ENCODE results near the gene NKX6-2.

The NKX6-2 gene

DNA sequence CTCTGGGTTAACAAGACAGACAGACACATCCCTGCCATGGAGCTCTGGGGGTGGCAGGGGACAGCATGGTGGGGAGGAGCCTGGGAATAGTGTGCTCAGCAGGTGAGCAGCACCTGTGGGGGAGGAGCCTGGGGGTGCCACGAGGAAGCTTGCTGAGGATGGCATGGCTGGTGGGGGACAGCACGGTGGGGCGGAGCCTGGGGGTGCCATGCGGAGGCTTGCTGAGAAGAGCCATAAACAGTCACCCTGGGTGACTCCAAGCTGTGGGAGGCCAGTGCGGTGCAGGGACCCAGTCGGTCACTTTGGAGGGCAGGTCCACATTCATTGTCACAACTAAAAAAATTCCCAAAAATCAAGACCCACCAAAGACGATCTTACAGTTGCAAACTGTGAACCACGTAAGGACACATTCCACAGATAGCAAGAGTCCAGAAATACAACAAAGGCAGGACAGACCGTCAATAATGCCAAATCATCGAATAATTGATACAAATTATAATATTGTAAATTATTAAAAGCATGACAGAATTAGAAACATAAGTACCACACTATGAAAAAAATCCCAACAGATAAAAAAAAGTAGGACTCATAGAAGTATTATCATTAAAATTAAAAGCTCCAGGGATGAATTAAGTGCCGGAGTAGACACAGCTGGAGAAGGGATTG lies 24.4 kb downstream of the NKX6-2 start:
- no peaks in the 10 kb centered on the region for H3K27me3 ChIP-seq (ENCODE audit: control insufficient read depth in 1 of 2, insufficient read depth in 1 of 2, low read length in 2 of 2)
- H4K91ac ChIP-seq (ENCODE audit: low read length), result no peak overlapping the region
- no peak for DNase-seq
- no peaks in the 10 kb centered on the region for H3K79me1 ChIP-seq (replicated peaks; ENCODE audit: low read length, poor library complexity, severe bottlenecking)
- H4K8ac ChIP-seq (ENCODE audit: low read length), result no peak overlapping the region
- no peak overlapping the region for H2BK5ac ChIP-seq (ENCODE audit: low read depth, low read length, poor library complexity, severe bottlenecking)
- H2AK5ac ChIP-seq (ENCODE audit: low read length, severe bottlenecking), result no peak overlapping the region
- H2BK12ac ChIP-seq (ENCODE audit: low read length in 2 of 2), result no peak overlapping the region
- no peak overlapping the region for H3K27ac ChIP-seq (ENCODE audit: low read length, poor library complexity, severe bottlenecking)
- peaks cover 4% of the 10 kb centered on the region for H3K9me3 ChIP-seq (ENCODE audit: control insufficient read depth, low read length)
- no peak overlapping the region for H3K14ac ChIP-seq (ENCODE audit: low read length in 2 of 2)
- H3K4me3 ChIP-seq (ENCODE audit: insufficient read depth in 1 of 2, low read depth in 1 of 2, low read length in 2 of 2), result no peak overlapping the region
- H2BK15ac ChIP-seq (ENCODE audit: low read depth, poor library complexity, severe bottlenecking), result no peak overlapping the region
- H3K18ac ChIP-seq (ENCODE audit: low read depth in 1 of 2, low read length in 2 of 2), result no peak overlapping the region
- H3K4me2 ChIP-seq (ENCODE audit: low read length, poor library complexity, severe bottlenecking), result no peak overlapping the region
- H2BK120ac ChIP-seq (ENCODE audit: low read depth, low read length), result no peak overlapping the region
- no peak overlapping the region for H3K23ac ChIP-seq (ENCODE audit: low read length in 2 of 2)
- no peak overlapping the region for H3K9ac ChIP-seq (ENCODE audit: low read length)
- no peak overlapping the region for H2AFZ ChIP-seq (ENCODE audit: low read depth, low read length)
- H3K4me1 ChIP-seq (ENCODE audit: control insufficient read depth, insufficient read depth, low read depth, low read length), result peaks cover 5% of the 10 kb centered on the region
- no peak overlapping the region for H3K4ac ChIP-seq (ENCODE audit: low read depth in 1 of 2, low read length in 2 of 2)
- H3K36me3 ChIP-seq (ENCODE audit: control insufficient read depth in 1 of 2, insufficient read depth in 2 of 2, low read depth in 1 of 2, low read length in 2 of 2), result peaks cover 17 to 50% of the 10 kb centered on the region in 2 experiments
- WGBS, result 97% methylated on average over 9 of the region's 11 CpGs

- H2AFZ ChIP-seq (ENCODE audit: low read depth, low read length), result no peak overlapping the region
- H4K8ac ChIP-seq (ENCODE audit: low read length), result no peak overlapping the region
- no peak overlapping the region for H3K4me2 ChIP-seq (ENCODE audit: low read length, poor library complexity, severe bottlenecking)
- no peaks in the 10 kb centered on the region for H3K79me1 ChIP-seq (replicated peaks; ENCODE audit: low read length, poor library complexity, severe bottlenecking)
- H3K27me3 ChIP-seq (ENCODE audit: control insufficient read depth in 1 of 2, insufficient read depth in 1 of 2, low read length in 2 of 2), result no peaks in the 10 kb centered on the region
- peaks cover 7% of the 10 kb centered on the region for H3K4me1 ChIP-seq (ENCODE audit: control insufficient read depth, insufficient read depth, low read depth, low read length)
- no peak for DNase-seq
- H3K14ac ChIP-seq (ENCODE audit: low read length in 2 of 2), result no peak overlapping the region
- H2BK120ac ChIP-seq (ENCODE audit: low read depth, low read length), result no peak overlapping the region
- no peak overlapping the region for H4K91ac ChIP-seq (ENCODE audit: low read length)
- no peak overlapping the region for H3K4me3 ChIP-seq (ENCODE audit: insufficient read depth in 1 of 2, low read depth in 1 of 2, low read length in 2 of 2)
- H3K9ac ChIP-seq (ENCODE audit: low read length), result no peak overlapping the region
- no peak overlapping the region for H3K27ac ChIP-seq (ENCODE audit: low read length, poor library complexity, severe bottlenecking)
- H3K4ac ChIP-seq (ENCODE audit: low read depth in 1 of 2, low read length in 2 of 2), result no peak overlapping the region
- no peak overlapping the region for H2BK12ac ChIP-seq (ENCODE audit: low read length in 2 of 2)
- no peak overlapping the region for H3K23ac ChIP-seq (ENCODE audit: low read length in 2 of 2)
- 98% methylated on average over 14 of the region's 14 CpGs for WGBS
- H3K36me3 ChIP-seq (ENCODE audit: control insufficient read depth in 1 of 2, insufficient read depth in 2 of 2, low read depth in 1 of 2, low read length in 2 of 2), result peaks cover 34 to 70% of the 10 kb centered on the region in 2 experiments
- no peak overlapping the region for H2BK5ac ChIP-seq (ENCODE audit: low read depth, low read length, poor library complexity, severe bottlenecking)
- H2BK15ac ChIP-seq (ENCODE audit: low read depth, poor library complexity, severe bottlenecking), result no peak overlapping the region
- H3K18ac ChIP-seq (ENCODE audit: low read depth in 1 of 2, low read length in 2 of 2), result no peak overlapping the region
- H2AK5ac ChIP-seq (ENCODE audit: low read length, severe bottlenecking), result no peak overlapping the region
- peaks cover 4% of the 10 kb centered on the region for H3K9me3 ChIP-seq (ENCODE audit: control insufficient read depth, low read length)
These were observed 27.1 kb downstream of the NKX6-2 start for GRCh38 chr10:132758865-132759264.

DNA sequence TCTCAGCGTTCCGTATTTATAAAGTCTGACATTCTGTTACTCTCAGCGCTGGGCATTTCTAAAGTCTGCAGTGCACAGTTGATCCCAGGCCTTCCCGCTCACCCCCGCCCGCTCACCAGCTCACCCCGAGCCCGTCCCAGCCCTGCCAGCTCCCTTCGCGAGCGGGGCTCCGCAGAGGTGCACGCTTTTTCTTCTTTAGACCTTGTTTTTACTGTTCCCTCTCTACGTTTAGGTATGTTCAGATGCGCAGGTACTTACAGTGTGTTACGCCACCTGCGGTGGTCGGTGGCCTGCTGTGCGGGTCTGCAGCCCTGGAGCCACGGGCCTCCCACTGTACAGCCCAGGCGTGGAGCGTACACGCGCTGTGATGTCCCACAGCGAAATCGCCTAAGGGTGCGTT lies 28.8 kb downstream of the NKX6-2 start:
- H3K4me2 ChIP-seq (ENCODE audit: low read length, poor library complexity, severe bottlenecking), result no peak overlapping the region
- H3K9me3 ChIP-seq (ENCODE audit: control insufficient read depth, low read length), result peaks cover 3% of the 10 kb centered on the region
- H3K4ac ChIP-seq (ENCODE audit: low read depth in 1 of 2, low read length in 2 of 2), result no peak overlapping the region
- peaks cover 6% of the 10 kb centered on the region for H3K4me1 ChIP-seq (ENCODE audit: control insufficient read depth, insufficient read depth, low read depth, low read length)
- H3K23ac ChIP-seq (ENCODE audit: low read length in 2 of 2), result no peak overlapping the region
- H3K79me1 ChIP-seq (replicated peaks; ENCODE audit: low read length, poor library complexity, severe bottlenecking), result no peaks in the 10 kb centered on the region
- H2BK15ac ChIP-seq (ENCODE audit: low read depth, poor library complexity, severe bottlenecking), result no peak overlapping the region
- peaks cover 36 to 79% of the 10 kb centered on the region in 2 experiments for H3K36me3 ChIP-seq (ENCODE audit: control insufficient read depth in 1 of 2, insufficient read depth in 2 of 2, low read depth in 1 of 2, low read length in 2 of 2)
- H4K91ac ChIP-seq (ENCODE audit: low read length), result no peak overlapping the region
- H3K4me3 ChIP-seq (ENCODE audit: insufficient read depth in 1 of 2, low read depth in 1 of 2, low read length in 2 of 2), result no peak overlapping the region
- no peak overlapping the region for H3K27ac ChIP-seq (ENCODE audit: low read length, poor library complexity, severe bottlenecking)
- H3K27me3 ChIP-seq (ENCODE audit: control insufficient read depth in 1 of 2, insufficient read depth in 1 of 2, low read length in 2 of 2), result no peaks in the 10 kb centered on the region
- no peak for DNase-seq
- no peak overlapping the region for H2AK5ac ChIP-seq (ENCODE audit: low read length, severe bottlenecking)
- WGBS, result 98% methylated on average over 27 of the region's 27 CpGs
- H2BK120ac ChIP-seq (ENCODE audit: low read depth, low read length), result no peak overlapping the region
- peak overlapping the region; percentile 56 for H4K8ac ChIP-seq (ENCODE audit: low read length)
- H2BK12ac ChIP-seq (ENCODE audit: low read length in 2 of 2), result no peak overlapping the region
- H3K9ac ChIP-seq (ENCODE audit: low read length), result no peak overlapping the region
- no peak overlapping the region for H3K18ac ChIP-seq (ENCODE audit: low read depth in 1 of 2, low read length in 2 of 2)
- H2AFZ ChIP-seq (ENCODE audit: low read depth, low read length), result no peak overlapping the region
- H3K14ac ChIP-seq (ENCODE audit: low read length in 2 of 2), result peak overlapping the region in 1 of 2 experiments; percentile 53
- H2BK5ac ChIP-seq (ENCODE audit: low read depth, low read length, poor library complexity, severe bottlenecking), result no peak overlapping the region

DNA sequence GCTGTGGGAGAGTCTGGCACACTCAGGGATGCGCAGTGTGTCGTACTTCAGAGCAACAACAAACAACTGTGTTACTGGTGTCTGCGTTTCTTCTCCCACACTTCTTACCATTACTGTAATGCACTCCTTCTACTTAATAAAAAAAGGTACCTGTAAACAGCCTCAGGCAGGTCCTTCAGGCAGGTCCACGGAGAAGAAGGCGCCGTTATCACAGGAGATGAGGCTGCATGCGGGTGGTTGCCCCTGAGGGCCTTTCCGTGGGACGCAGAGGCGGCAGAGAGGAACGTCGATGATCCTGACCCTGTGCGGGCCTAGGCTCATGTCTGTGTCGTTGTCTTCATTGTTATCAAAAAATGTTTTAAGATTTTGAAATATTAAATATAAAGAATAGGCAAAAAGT lies 29.4 kb downstream of the NKX6-2 start:
- Histone ChIP-seq H3K4me2 (ENCODE audit: low read length, poor library complexity, severe bottlenecking) (no peak overlapping the region), H3K79me1 (replicated peaks; ENCODE audit: low read length, poor library complexity, severe bottlenecking) (no peaks in the 10 kb centered on the region), H2AK5ac (ENCODE audit: low read length, severe bottlenecking) (no peak overlapping the region), H2BK15ac (ENCODE audit: low read depth, poor library complexity, severe bottlenecking) (no peak overlapping the region), H2AFZ (ENCODE audit: low read depth, low read length) (no peak overlapping the region), H3K14ac (ENCODE audit: low read length in 2 of 2) (no peak overlapping the region), H4K91ac (ENCODE audit: low read length) (no peak overlapping the region), H3K4me3 (ENCODE audit: insufficient read depth in 1 of 2, low read depth in 1 of 2, low read length in 2 of 2) (no peak overlapping the region), H3K27me3 (ENCODE audit: control insufficient read depth in 1 of 2, insufficient read depth in 1 of 2, low read length in 2 of 2) (no peaks in the 10 kb centered on the region), H2BK120ac (ENCODE audit: low read depth, low read length) (no peak overlapping the region), H3K4me1 (ENCODE audit: control insufficient read depth, insufficient read depth, low read depth, low read length) (peaks cover 6% of the 10 kb centered on the region), H4K8ac (ENCODE audit: low read length) (no peak overlapping the region), H3K9me3 (ENCODE audit: control insufficient read depth, low read length) (no peaks in the 10 kb centered on the region), H3K9ac (ENCODE audit: low read length) (no peak overlapping the region), H3K36me3 (ENCODE audit: control insufficient read depth in 1 of 2, insufficient read depth in 2 of 2, low read depth in 1 of 2, low read length in 2 of 2) (peaks cover 34 to 79% of the 10 kb centered on the region in 2 experiments), H3K18ac (ENCODE audit: low read depth in 1 of 2, low read length in 2 of 2) (no peak overlapping the region), H2BK12ac (ENCODE audit: low read length in 2 of 2) (no peak overlapping the region), H2BK5ac (ENCODE audit: low read depth, low read length, poor library complexity, severe bottlenecking) (no peak overlapping the region), H3K23ac (ENCODE audit: low read length in 2 of 2) (no peak overlapping the region), H3K27ac (ENCODE audit: low read length, poor library complexity, severe bottlenecking) (no peak overlapping the region), H3K4ac (ENCODE audit: low read depth in 1 of 2, low read length in 2 of 2) (no peak overlapping the region)
- DNase-seq, result no peak
- WGBS, result 92% methylated on average over 7 of the region's 14 CpGs

Measured in mesenchymal stem cell (in vitro differentiated cells and primary cell).